GM10248 (cell line): ENCODE data around the gene HDAC4.

Experiments used
- CTCF ChIA-PET: fragments of 300-600 bp; sonication (Branson Sonifier 250); formaldehyde crosslinking; extraction: SDS; loops from one replicate; lab custom pipeline; 2021; ENCODE audit warnings: antibody characterized with exemption; lab: Yijun Ruan, JAX
- POLR2A ChIA-PET: fragments of 350-650 bp; sonication (Branson Sonifier 250); formaldehyde crosslinking; extraction: SDS; loops from one replicate; lab custom pipeline; 2020; ENCODE audit warnings: antibody characterized with exemption; lab: Yijun Ruan, JAX
- DNase-seq: peaks from one replicate; pipeline ENCODE4 v3.0.0; 2012; ENCODE audit errors: extremely low spot score
- TF ChIP-seq, protein P1 (sequence below): IDR thresholded peaks from 2 replicates; pipeline ENCODE4 v1.5.1; 2012; ENCODE audit warnings: mild to moderate bottlenecking, low read depth; ENCODE audit errors: extremely low read depth, missing control alignments, control extremely low read depth

Gene HDAC4

GRCh38 chr2:239412905-239413603 is 12.2 kb upstream of the HDAC4 start:
- ChIA-PET CTCF (no interaction called here), POLR2A (no interaction called here)
- no peak for DNase-seq
- TF ChIP-seq, protein P1, sequence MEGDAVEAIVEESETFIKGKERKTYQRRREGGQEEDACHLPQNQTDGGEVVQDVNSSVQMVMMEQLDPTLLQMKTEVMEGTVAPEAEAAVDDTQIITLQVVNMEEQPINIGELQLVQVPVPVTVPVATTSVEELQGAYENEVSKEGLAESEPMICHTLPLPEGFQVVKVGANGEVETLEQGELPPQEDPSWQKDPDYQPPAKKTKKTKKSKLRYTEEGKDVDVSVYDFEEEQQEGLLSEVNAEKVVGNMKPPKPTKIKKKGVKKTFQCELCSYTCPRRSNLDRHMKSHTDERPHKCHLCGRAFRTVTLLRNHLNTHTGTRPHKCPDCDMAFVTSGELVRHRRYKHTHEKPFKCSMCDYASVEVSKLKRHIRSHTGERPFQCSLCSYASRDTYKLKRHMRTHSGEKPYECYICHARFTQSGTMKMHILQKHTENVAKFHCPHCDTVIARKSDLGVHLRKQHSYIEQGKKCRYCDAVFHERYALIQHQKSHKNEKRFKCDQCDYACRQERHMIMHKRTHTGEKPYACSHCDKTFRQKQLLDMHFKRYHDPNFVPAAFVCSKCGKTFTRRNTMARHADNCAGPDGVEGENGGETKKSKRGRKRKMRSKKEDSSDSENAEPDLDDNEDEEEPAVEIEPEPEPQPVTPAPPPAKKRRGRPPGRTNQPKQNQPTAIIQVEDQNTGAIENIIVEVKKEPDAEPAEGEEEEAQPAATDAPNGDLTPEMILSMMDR = no peak

DNA sequence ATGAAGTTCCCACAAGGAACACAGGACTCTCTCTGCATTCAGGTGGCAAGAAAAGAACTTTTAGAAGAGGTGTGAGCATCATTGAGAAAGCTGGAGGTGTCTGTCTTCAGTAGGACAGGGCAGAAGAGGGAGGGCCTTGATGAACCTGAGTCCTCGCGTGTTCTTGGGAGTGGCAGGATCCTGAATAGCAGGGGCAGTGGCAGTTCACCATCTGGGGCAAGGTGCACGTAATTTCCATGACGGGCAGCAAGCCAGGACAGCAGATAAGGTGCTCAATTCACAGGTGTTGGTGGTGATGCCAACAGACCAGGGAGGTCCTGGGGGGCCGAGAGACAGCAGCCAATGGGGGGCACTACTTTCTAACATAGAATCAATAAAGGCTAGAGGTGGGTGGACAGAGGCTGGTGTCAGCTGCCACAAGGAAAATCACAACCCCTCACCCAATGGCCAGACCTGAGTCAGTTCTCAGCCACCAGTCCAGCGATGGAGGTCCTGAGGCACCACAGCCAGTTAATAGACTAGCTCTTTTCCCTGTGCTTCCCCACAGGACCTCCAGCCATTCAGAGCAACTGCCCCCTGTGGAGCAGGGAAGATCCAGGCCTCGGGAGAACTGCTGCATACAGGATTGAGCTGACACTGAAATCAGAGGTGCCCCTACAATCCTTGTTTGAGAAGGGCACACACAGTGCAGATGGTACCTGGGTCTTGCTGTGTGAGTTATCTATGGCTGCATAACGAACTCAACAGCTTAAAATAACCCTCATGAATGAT is 10.9 kb upstream of the HDAC4 start:
- DNase-seq = no peak
- POLR2A ChIA-PET = interaction anchor here (1.2 kb wide), 1 partner anchor 11 kb away, joined by 4 read pairs; the partner anchor contains the start of gene HDAC4
- CTCF ChIA-PET = no interaction called here
- TF ChIP-seq, protein P1 = no peak

GRCh38 chr2:239411117-239411516 is 10.3 kb upstream of the HDAC4 start:
- CTCF ChIA-PET = no interaction called here
- TF ChIP-seq, protein P1 = no peak
- DNase-seq = no peak
- POLR2A ChIA-PET = no interaction called here

DNA sequence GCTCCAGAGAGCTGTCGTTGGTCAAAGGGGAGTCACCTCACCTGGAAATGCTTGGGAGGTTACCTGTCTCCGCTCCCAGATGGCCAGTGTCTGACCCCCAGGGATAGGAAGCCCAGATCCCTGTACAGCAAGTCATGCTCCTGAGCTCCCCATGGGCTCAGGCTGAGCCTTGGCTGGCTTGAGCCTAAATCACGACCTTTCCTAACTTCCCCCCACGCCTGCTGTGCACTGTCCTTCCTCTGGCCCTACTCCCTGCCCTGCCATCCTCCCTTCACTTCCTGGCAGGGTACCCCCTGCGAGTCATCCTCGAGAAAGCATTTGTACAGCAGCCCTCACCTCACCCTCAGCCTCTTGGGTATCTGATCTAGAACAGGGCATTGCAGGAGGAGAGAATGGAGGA is 9.2 kb upstream of the HDAC4 start:
- TF ChIP-seq, protein P1 = no peak
- ChIA-PET POLR2A (no interaction called here), CTCF (no interaction called here)
- no peak for DNase-seq

GRCh38 chr2:239407112-239407511 is 6.3 kb upstream of the HDAC4 start:
- CTCF ChIA-PET = no interaction called here
- TF ChIP-seq, protein P1 = no peak
- POLR2A ChIA-PET = no interaction called here
- no peak for DNase-seq

GRCh38 chr2:239406316-239406995 is 5.6 kb upstream of the HDAC4 start:
- ChIA-PET CTCF (interaction anchor here (0.7 kb wide), 1 partner anchor 10 kb away, joined by 3 read pairs; no protein-coding TSS in a partner anchor), POLR2A (no interaction called here)
- TF ChIP-seq, protein P1 = no peak

More at GRCh38 chr2:239406316-239406995, 5.6 kb upstream of the HDAC4 start:
- no peak for DNase-seq
